Measurements from ENCODE around the gene TEP1.
"Not testable (repeated sequence)": the region's sequence is repeated elsewhere in the genome, so short reads cannot be mapped to it uniquely, and the experiment has no call there.

TEP1 gene

GRCh38 chr14:20384886-20385285, 28.4 kb downstream of the TEP1 start:
- no peak for DNase-seq

DNA sequence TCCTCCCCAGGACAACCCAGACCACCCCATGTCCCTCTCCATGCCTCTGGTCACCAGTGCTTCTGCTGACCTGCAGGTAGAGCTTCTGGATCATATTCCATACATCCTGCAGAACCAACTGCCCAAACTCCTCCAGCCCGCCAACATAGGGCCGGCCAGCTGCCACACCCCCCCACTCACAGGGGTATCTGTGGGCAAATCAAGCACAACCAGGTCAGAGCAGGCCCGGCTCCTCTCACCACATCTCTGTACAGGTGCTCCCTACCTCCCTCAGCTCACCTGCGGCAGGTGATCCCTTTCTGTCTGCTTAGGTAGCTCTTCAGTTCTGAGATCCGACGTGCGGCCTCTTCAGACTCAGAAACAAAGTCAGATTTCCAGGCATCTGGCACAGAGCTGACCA, 29.0 kb downstream of the TEP1 start:
- DNase-seq, result no peak

DNA sequence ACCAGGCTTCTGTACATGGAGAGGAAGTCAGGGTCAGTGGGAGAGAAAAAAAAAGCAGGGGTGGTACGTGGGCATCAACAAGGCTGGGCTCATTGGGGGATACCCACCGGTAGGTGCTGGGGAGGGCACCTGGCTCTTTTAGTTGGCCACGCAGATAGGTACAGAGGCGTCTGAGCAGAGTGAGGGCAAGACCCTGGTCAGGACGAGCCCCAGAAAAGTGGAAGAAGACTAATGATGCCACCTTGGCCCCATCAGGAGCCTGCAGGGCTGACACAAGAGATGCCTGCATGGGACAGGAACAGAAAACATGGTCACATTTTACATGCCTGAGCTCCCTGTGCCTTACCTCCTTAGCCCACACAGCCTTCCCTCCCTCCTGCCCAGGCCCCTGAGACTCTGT, 29.7 kb downstream of the TEP1 start:
- DNase-seq, result no peak

DNA sequence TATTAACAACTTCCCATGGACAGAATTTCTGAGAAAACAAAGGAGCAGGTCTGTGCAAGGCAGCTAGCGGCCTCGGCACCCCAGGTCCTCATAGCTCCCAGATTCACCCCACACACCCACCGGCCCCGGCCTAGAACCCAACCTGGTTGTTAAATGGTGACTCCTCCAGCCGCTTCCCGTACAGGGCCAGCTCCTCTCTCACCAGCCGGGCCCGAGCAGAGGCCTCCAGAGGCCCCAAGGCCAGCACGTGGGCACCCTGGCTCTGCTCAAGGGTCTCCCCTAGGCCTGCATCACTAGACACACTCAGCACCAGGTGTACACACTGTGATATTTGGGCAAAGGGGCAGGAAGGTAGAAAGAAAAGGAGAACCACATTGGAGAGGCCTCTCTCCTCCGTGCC, 30.3 kb downstream of the TEP1 start:
- no peak for DNase-seq

DNA sequence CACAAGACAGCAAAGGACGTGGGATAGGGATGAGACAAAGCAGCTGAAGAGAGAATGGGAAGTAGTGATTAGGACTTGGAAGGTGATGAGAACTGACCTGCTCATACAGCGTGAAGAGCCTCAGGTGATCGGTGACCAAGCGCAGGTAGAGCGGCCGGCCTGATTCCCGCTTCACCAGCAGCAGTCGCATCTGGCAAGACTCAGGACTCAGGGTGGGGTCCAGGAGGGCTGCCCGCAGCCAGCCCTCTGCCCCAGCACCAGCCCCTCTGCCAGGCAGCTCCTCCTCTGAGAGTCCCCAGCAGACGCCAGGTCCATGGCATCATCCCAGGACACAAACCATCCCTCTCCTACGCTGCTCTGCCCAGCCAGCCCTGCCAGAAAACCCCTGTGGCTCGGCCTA, 30.8 kb downstream of the TEP1 start:
- no peak for DNase-seq

DNA sequence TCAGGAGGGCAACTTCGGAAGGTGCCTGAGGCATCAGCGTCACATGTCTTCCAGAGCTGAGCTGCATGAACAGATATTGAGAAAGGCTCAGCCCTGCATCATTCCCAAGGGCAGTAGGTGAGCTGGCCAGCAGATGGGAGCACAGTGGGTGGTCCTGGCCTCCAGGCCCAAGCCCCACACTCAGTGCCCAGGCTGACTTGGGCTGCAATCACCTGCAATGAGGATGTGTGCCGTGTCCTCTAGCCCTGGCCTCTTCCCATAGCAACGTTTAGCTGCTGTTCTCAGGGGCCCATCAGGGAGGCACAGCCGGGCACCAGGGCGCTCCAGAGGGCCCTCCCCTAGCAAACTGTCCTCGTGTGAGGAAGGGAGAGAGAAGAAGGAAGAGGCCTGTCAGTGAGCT, 32.0 kb downstream of the TEP1 start:
- DNase-seq, result no peak

GRCh38 chr14:20380681-20381080, 32.6 kb downstream of the TEP1 start:
- DNase-seq, result no peak

GRCh38 chr14:20379743-20380142, 33.6 kb downstream of the TEP1 start:
- DNase-seq, result no peak

GRCh38 chr14:20377171-20377570, 36.1 kb downstream of the TEP1 start:
- no peak for DNase-seq

DNA sequence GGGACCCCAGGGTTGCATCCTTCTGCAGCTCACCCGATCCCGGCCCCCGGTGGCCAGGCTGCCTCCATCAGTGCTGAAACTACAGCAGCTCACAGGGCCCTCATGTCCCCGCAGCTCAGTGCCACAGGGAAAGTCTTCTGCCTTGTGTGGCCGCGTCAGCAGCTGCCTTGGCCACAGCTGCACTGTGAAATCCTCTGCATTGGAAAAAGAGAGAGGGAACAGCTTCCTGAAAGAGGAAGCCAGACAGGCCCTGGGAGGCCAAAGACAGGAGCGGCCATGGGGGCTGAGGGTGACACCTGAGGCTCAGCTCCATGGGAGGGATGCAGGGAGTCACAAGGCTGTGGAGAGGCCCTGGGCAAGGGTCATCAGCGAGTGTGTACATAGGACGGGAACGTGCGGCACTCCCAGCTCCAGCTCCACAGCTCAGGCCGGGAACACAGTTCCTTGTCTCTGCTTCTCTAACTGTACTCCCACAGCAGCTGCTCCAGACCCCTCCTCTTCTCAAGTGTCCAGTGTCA, 37.2 kb downstream of the TEP1 start:
- DNase-seq, result no peak

DNA sequence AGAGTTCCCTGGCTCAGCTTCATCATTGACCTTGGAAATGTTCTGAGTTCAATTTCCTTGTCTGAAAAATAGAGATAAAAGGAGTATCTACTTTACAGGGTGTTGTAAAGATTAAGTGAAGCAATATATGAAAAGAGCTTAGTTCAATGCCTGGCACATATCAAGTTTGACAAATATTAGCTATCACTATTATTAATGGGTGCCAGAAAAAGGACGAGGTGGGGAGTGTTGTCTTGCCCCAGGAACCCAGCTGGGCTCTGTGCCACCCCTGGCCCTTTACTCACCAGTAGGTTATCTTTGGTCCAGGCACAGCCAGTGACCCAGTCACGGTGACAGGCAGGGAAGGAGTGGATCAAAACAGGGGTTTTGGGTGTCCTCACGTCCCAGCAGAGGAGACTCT, 37.8 kb downstream of the TEP1 start:
- DNase-seq, result no peak

DNA sequence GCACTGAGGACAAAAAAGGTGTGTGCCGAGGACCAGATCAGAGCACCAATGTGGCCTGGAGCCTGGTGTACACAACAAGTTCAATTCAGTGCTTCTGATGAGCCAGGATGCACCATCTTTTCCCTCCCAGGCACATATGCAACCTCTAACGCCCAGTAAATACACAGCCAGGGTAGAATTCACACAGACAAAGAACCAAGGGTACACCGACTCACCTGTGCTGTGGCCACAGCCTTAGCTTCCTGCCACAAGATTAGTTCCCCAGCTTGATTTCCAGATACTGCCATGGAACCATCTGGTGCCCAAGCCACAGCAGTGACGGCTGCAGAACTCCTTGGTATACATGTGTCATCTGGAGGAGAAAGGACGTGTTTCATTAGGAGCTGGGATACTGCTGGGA, 40.5 kb downstream of the TEP1 start:
- no peak for DNase-seq

- no peak for DNase-seq
Observed at GRCh38 chr14:20365928-20366327, 47.4 kb downstream of the TEP1 start.

DNA sequence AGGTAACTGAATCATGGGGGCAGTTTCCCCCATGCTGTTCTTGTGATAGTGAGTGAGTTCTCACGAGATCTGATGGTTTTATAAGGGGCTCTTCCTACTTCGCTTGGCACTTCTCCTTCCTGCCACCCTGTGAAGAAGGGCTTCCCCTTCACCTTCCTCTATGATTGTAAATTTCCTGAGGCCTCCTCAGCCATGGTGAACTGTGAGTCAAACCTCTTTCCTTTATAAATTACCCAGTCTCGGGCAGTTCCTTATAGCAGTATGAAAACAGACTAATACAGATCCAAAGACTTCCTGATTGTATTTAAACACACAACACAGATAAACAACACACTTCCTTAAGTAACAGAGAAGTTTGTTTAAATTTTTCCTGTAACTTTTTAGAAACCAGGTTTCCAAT, 54.8 kb downstream of the TEP1 start:
- not testable (repeated sequence) for DNase-seq

- no peak for DNase-seq
Observed at GRCh38 chr14:20356422-20356821, 56.9 kb downstream of the TEP1 start.

- DNase-seq, result no peak
Observed at GRCh38 chr14:20350860-20351259, 62.4 kb downstream of the TEP1 start.

DNA sequence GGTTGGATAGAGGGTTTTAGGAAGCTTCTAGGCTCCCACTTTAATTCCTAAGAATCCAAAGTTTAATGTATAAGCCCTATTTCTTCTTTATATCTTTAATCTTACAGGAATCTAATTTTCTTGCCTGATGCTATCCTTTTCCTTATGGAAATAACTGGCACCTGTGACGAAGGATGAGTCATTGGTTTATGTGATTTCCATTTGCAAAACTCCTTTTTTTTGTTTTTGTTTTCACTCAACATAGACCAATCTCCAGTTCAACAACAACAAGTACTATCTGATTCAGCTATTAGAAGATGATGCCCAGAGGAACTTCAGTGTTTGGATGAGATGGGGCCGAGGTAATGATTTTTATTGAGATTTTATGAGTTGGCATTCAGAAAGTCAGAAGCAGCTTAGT, 63.0 kb downstream of the TEP1 start:
- no peak for DNase-seq

DNA sequence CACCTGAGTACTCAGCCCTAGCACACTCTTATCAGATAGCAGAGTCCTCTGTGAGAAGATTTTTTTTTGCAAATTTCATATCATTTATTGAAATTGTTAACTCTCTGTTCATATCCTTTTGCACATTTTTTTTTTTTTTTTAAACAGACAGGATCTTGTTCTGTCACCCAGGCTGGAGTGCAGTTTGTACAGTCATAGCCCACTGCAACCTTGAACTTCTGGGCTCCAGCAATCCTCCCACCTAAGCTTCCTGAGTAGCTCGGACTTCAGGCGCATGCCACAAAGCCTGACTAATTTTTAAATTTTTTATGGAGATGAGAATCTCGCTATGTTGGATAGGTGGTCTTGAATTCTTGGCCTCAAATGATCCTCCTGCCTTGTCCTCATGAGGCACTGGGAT, 65.6 kb downstream of the TEP1 start:
- DNase-seq, result no peak

DNA sequence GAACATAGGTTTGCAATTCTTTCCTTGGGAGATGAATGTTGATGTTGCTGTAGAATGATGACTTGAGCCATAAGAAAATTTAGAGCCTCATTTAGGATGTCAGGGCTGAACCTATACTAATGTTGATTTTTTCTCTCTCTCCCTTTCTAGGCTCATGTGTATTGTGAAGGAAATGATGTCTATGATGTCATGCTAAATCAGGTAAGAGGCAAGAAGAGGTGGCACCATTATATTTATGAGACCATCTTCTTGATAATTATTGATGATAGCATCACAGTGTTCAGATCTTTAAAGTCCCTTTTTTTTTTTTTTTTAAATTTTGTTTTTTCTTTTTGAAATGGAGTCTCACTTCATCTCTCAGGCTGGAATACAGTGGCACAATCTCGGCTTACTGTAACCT, 66.6 kb downstream of the TEP1 start:
- DNase-seq, result no peak

GRCh38 chr14:20345366-20345765, 67.9 kb downstream of the TEP1 start:
- no peak for DNase-seq

- DNase-seq, result no peak
Observed at GRCh38 chr14:20343862-20344220, 69.5 kb downstream of the TEP1 start.

- DNase-seq, result peak; percentile 89
Observed at GRCh38 chr14:20343092-20343861, 70.0 kb downstream of the TEP1 start, which contains the start of gene PARP2. TSS of gene PARP2 (plus strand) at chr14:20343635. CDS start at chr14:20343642, 7 bp downstream.

- no peak for DNase-seq
Observed at GRCh38 chr14:20341646-20342045, 71.7 kb downstream of the TEP1 start.

- DNase-seq, result not testable (repeated sequence)
Observed at GRCh38 chr14:20341032-20341431, 72.3 kb downstream of the TEP1 start.

- no peak for DNase-seq
Observed at GRCh38 chr14:20334017-20334416, 79.3 kb downstream of the TEP1 start.
